K562 (cell line): ENCODE results near the gene AMBRA1. TPM values are rescaled to one million over a fixed set of nuclear protein-coding genes. Genes with fewer than 3 reads are reported as not detected.

Source experiments
- BMI1 ChIP-seq: fragments of 150-350 bp; IDR thresholded peaks from 2 replicates; pipeline ENCODE4 v1.6.1; 2014; ENCODE audit warnings: low read length
- CC2D1A ChIP-seq: fragments of 450-650 bp; IDR thresholded peaks from 2 replicates; pipeline ENCODE4 v1.6.1; 2017; ENCODE audit warnings: mild to moderate bottlenecking
- CREB1 ChIP-seq, 2 experiments: sonication (generic) in 1 of 2; formaldehyde crosslinking in 1 of 2; IDR thresholded peaks; 2 replicates each; pipeline versions ENCODE4 v1.6.1 to v1.8.0; 2012 to 2022; ENCODE audit warnings: inconsistent platforms in 1 of 2, mild to moderate bottlenecking in 1 of 2, missing genetic modification reagents in 1 of 2, moderate library complexity in 1 of 2
- CREM ChIP-seq: IDR thresholded peaks from 2 replicates; pipeline ENCODE4 v1.6.1; 2014; ENCODE audit warnings: antibody characterized with exemption, low read depth
- CTBP1 ChIP-seq: fragments of 450-650 bp; IDR thresholded peaks from 2 replicates; pipeline ENCODE4 v1.6.1; 2016; ENCODE audit warnings: borderline replicate concordance
- DMBX1 ChIP-seq: fragments of 250-450 bp; sonication (Bioruptor Pico); IDR thresholded peaks from 2 replicates; pipeline ENCODE4 v1.8.0; 2022; ENCODE audit warnings: inconsistent platforms, mild to moderate bottlenecking, moderate library complexity, borderline replicate concordance
- ESRRA ChIP-seq: fragments of 450-650 bp; IDR thresholded peaks from 2 replicates; pipeline ENCODE4 v1.6.1; 2014; ENCODE audit warnings: low read depth, mild to moderate bottlenecking, moderate library complexity, borderline replicate concordance
- KLF13 ChIP-seq: fragments of 450-650 bp; IDR thresholded peaks from 2 replicates; pipeline ENCODE4 v1.6.1; 2016; ENCODE audit warnings: missing genetic modification characterization, low read depth, mild to moderate bottlenecking, missing compliant biosample characterization, moderate library complexity, borderline replicate concordance
- SNIP1 ChIP-seq: fragments of 450-650 bp; IDR thresholded peaks from 2 replicates; pipeline ENCODE4 v1.7.1; 2017; ENCODE audit warnings: low read depth, mild to moderate bottlenecking
- VEZF1 ChIP-seq: fragments of 200-800 bp; sonication (Bioruptor generic); IDR thresholded peaks from 2 replicates; pipeline ENCODE4 v1.6.1; 2017; ENCODE audit warnings: missing genetic modification characterization, missing compliant biosample characterization
- ZBTB7A ChIP-seq: IDR thresholded peaks from 2 replicates; pipeline ENCODE4 v1.6.1; 2011; ENCODE audit warnings: low read depth, mild to moderate bottlenecking, low read length, moderate library complexity, borderline replicate concordance; ENCODE audit not compliant: control insufficient read depth
- ZNF263 ChIP-seq: sonication (generic); formaldehyde crosslinking; IDR thresholded peaks from 2 replicates; pipeline ENCODE4 v1.8.0; 2022; ENCODE audit warnings: mild to moderate bottlenecking, missing genetic modification reagents, borderline replicate concordance
- polyA plus RNA-seq, 8 experiments: library from polyadenylated mRNA; depleted of rRNA in 4 of 8; stranded (reverse) in 5 of 8; unstranded in 3 of 8; fragments of >200 nt; fragmentation: Nextera tagmentation in 2 of 8; fragmentation: Illumina TruSeq in 1 of 8; extraction: Ambion mirVana in 2 of 8; extraction: Trizol in 1 of 8; gene quantifications; 2 replicates each; pipeline versions ENCODE4 v1.2.1 to v1.2.3, GENCODE V29; 2011 to 2014; ENCODE audit warnings: inconsistent platforms in 1 of 8, missing spikeins in 1 of 8
- total RNA-seq, 7 experiments: library from RNA; depleted of rRNA in 6 of 7; stranded (reverse); fragments of >200 nt in 6 of 7; fragmentation: Illumina TruSeq in 2 of 7; extraction: Trizol in 2 of 7; gene quantifications; 2 replicates each; pipeline versions ENCODE4 v1.2.1 to v1.2.3, GENCODE V29; 2011 to 2021; ENCODE audit warnings: low replicate concordance in 1 of 7
- TF ChIP-seq, protein P1 (sequence below), 3 experiments: IDR thresholded peaks in 2 of 3; conservative IDR thresholded peaks in 1 of 3; 2 replicates each; pipeline ENCODE4 v1.5.1; 2011 to 2012; ENCODE audit warnings: low read length in 3 of 3, mild to moderate bottlenecking in 3 of 3, control low read depth in 2 of 3, improper control_type of control experiment in 1 of 3, inconsistent platforms in 1 of 3, low read depth in 1 of 3, mixed read lengths in 1 of 3, moderate library complexity in 1 of 3; ENCODE audit not compliant: insufficient read depth in 2 of 3
- TF ChIP-seq, protein P2 (sequence below), 3 experiments: fragments of 200-800 bp in 1 of 3; sonication (Bioruptor generic) in 1 of 3; sonication (generic) in 1 of 3; formaldehyde crosslinking in 1 of 3; IDR thresholded peaks; 2 replicates each; pipeline versions ENCODE4 v1.6.1 to v1.8.0; 2016 to 2022; ENCODE audit warnings: mild to moderate bottlenecking in 2 of 3, missing compliant biosample characterization in 2 of 3, missing genetic modification characterization in 2 of 3, missing genetic modification reagents in 1 of 3

Gene AMBRA1
- total and polyA plus RNA-seq, 9 of the 15 experiments (the other 6 are each of a cell fraction or from before 2014, with no cell fraction given): 0.15 to 24.5 (median 13.0) TPM

GRCh38 chr11:46391578-46392420 is 202.0 kb downstream of the AMBRA1 start, which contains the start of gene CHRM4 (continued):
- TF ChIP-seq VEZF1 (CRISPR knock-in tag): peak; percentile 47
- 0 out of 2 replicates have a peak, but pooled peaks have one; percentile 13 for TF ChIP-seq DMBX1
- TF ChIP-seq ZNF263: peak; percentile 2; the same call in 1 of the 2 replicates
- no peak for TF ChIP-seq CC2D1A
- TF ChIP-seq CREB1 (IDR thresholded peaks at IDR 0.05): peak; percentile 55; the same call in 1 of the 2 replicates
- TF ChIP-seq CREB1 (CRISPR knock-in tag; IDR thresholded peaks at IDR 0.05): no peak; the same call in none of the 2 replicates
- peak; percentile 92 for TF ChIP-seq CTBP1
- TF ChIP-seq CREM: peak; percentile 33
- no peak for TF ChIP-seq ESRRA
- TF ChIP-seq SNIP1: no peak
- TF ChIP-seq, protein P1, sequence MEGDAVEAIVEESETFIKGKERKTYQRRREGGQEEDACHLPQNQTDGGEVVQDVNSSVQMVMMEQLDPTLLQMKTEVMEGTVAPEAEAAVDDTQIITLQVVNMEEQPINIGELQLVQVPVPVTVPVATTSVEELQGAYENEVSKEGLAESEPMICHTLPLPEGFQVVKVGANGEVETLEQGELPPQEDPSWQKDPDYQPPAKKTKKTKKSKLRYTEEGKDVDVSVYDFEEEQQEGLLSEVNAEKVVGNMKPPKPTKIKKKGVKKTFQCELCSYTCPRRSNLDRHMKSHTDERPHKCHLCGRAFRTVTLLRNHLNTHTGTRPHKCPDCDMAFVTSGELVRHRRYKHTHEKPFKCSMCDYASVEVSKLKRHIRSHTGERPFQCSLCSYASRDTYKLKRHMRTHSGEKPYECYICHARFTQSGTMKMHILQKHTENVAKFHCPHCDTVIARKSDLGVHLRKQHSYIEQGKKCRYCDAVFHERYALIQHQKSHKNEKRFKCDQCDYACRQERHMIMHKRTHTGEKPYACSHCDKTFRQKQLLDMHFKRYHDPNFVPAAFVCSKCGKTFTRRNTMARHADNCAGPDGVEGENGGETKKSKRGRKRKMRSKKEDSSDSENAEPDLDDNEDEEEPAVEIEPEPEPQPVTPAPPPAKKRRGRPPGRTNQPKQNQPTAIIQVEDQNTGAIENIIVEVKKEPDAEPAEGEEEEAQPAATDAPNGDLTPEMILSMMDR (IDR thresholded peaks at IDR 0.05 in 2 of 3, conservative IDR thresholded peaks at IDR 0.05 in 1 of 3; ENCODE audit: insufficient read depth in 2 of 3, low read depth in 1 of 3, low read length in 3 of 3): peak; percentile 49 to 73 (median 62)
- TF ChIP-seq BMI1: peak; percentile 69; the same call in 1 of the 2 replicates
- 0 out of 2 replicates have a peak, but pooled peaks have one; percentile 28 for TF ChIP-seq KLF13 (tag)
- TF ChIP-seq ZBTB7A: peak; percentile 92
- TF ChIP-seq, protein P2, sequence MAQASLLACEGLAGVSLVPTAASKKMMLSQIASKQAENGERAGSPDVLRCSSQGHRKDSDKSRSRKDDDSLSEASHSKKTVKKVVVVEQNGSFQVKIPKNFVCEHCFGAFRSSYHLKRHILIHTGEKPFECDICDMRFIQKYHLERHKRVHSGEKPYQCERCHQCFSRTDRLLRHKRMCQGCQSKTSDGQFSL (CRISPR knock-in tag; IDR thresholded peaks at IDR 0.05): peak; percentile 78; the same call in 1 of the 2 replicates
- TF ChIP-seq, protein P2 (tag; IDR thresholded peaks at IDR 0.05): peak in 1 of 2 experiments; percentile 78; a peak in 2 of 4 replicates
- TF ChIP-seq, all 486 proteins: peak for 44
